ENCODE data around the gene MGST3.
"Not testable (repeated sequence)": the region's sequence is repeated elsewhere in the genome, so short reads cannot be mapped to it uniquely, and the experiment has no call there.

Gene MGST3

DNA sequence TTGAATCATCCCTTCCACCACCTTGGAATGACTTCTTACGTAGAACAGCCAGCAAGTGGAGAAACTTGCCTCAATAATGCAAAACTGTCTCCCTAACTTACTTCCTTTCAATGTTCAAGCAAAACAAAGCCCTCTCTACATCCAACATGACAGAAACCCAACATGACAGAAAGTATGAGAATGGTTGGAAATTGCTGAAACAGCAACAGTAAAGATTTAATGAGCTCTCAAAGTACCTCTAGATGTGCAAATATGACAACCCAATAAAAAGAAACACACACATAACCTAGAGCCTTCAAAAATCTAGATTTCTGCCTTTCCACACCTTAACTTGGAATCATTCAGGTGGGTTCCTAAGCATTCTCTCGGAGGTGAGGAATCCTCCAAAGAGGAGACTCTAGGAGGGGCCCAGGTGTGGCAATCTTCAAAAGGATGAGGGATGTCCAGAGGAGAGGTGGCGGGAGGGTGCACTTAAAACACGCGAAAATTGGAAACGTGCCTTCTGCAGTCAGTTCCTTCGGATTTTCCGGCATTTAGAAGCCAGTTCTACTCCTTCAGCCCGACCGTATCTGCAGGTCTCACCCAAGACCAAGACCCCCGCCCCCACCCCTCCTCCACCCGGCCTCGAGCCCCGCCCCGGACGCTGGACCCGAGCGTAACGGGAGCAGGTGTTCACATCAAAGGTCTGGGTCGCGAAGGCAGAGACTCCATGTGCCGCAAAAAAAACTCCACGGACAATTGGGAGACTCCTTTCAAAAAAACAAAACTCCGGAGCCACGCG, 996 bp upstream of the MGST3 start:
- no peak for DNase-seq

- DNase-seq, result peak; percentile 91
These were observed 513 bp downstream of the MGST3 start for GRCh38 chr1:165631342-165632151.

DNA sequence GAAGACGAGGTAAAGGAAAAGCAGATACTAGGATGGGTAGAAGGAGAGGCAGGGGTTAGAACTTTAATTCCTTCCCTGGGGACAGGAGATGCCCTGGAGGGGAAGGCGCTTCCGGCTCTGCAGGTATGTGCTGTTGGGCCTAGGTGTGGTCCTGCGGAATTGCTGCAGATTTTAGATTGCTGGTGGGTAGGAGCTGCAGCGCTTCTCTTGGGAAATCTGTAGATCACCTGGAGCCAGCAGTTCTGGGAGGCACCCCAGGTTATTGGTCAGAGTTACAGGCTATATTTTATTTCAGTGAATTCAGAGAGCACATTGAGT, 1.1 kb downstream of the MGST3 start:
- no peak for DNase-seq

DNA sequence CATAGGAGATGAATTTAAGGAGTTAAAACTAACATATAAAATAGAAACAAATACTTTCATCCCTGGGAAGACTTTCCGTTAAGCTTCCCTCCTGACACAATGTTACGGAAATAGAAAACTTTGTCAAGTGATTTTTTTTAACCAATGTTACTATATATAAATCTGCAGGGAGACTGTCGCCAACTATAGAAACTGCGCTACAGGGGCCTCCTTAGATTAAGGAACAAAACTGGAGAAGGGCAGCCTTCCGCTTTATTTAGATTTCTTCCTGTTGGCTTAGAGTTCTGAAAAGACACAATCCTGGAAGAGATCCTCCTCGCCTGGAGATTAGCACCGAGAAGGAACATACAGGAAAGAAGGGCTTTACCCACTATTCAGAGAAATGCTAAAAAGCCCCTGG, 1.5 kb downstream of the MGST3 start:
- DNase-seq, result no peak

DNA sequence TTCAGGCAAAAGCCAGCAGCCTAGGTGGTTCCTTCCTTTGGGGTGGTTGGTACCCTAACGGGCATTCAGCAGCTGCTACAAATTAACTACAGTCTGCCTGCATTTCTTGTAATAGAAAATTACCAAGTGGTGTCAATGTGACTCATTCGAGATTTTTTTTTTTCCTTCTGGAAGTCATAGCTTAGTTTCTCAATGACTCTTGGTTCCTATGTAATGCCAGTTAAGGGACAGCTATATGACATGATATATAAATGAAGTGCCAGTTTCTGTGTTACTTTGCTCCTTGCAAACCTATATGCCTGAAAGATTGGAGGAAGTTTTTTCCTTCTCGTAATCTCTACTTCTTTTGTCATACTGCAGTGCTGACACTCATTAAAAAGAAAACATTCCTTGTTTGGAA, 2.6 kb downstream of the MGST3 start:
- DNase-seq, result peak; percentile 37

- no peak for DNase-seq
These were observed 3.3 kb downstream of the MGST3 start for GRCh38 chr1:165634154-165634921.

DNA sequence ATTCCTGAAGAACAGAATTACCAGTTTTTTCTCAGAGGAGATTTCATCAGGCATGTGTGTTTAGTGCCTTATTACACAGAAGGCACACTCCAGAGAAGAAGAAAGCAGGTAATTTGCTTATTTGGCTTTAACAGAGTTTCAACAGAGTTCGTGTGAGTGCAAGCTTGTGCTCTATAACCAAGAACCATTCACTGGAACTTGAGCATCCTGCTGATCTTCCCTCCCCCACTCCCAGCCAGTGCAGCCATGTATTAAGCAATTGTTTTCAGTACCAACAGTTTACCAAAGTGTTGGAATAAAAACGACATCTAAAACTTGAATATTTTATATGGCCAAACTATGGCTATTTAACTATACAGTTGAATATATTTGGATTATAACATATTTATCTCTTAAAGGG, 4.3 kb downstream of the MGST3 start:
- DNase-seq, result no peak

DNA sequence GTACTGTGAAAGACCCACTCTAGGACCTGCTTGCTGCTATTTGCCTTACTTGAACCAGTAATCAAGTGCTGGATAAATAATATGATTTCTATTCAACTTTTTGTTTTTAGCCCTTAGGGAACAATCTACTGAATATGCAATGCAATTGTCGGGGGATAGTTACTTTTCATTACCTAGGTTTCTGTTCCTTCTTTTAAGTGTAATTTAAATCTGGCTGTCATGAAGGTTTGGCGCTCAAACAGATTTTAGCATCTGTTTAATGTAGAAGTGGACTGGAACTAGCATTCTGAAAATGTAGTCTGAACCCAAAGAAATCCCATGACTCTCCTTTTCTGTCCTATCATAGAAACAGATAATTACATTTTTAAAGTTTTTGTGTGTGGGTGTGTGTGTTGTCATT, 4.8 kb downstream of the MGST3 start:
- DNase-seq, result no peak

GRCh38 chr1:165637427-165637826, 6.4 kb downstream of the MGST3 start:
- DNase-seq, result peak; percentile 32

DNA sequence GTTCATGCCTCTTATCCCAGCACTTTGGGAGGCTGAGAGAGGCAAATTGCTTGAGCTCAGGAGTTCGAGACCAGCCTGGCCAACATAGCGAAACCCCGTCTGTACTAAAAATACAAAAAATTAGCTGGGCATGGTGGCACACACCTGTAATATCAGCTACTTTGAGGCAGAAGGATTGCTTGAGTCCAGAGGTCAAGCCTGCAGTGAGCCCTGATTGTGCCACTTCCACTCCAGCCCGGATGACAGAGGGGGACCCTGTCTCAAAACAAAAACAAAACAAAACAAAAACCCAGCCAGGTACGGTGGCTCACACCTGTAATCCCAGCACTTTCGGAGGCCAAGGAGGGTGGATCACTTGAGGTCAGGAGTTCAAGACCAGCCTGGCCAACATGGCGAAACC, 7.2 kb downstream of the MGST3 start:
- not testable (repeated sequence) for DNase-seq

DNA sequence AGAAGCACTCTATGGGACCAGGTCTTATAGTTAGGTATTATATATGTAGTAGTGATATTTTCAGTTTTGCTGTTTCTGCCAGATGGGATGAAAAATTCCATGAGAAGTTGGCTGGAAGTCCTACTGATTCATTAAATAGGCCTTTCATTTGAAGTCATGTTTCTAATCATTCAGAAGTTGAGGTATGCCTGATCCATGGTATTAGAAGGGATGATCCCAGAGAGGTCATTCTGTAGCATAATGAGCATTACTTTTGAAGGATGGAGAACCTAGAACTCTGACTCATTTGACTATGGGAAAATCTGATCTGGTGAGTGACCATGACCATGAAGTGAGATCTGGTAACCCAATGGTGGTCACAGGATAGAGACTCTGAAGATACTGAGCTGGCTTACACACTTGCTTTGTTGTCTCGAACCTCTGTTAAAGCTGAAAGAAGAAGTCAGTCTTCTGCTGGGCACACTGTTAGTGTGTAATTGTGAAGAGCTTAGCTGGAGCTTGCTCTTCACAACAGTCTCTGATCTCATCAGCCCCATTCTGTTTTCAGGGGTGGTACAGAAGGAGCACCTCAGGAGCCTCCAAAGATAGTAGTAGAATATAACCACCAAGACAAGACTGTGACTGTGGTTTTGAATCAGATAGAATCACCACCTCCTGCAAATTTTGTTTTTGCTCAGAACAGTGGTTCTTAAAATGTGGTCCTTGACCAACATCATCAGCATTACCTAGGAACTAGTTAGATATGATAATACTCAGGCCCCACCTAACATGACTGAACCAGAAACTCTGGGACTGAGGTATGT, 9.0 kb downstream of the MGST3 start:
- peak; percentile 9 for DNase-seq

- no peak for DNase-seq
These were observed 10.4 kb downstream of the MGST3 start for GRCh38 chr1:165641231-165641987.

GRCh38 chr1:165644064-165644735, 13.2 kb downstream of the MGST3 start:
- DNase-seq, result peak; percentile 23

DNA sequence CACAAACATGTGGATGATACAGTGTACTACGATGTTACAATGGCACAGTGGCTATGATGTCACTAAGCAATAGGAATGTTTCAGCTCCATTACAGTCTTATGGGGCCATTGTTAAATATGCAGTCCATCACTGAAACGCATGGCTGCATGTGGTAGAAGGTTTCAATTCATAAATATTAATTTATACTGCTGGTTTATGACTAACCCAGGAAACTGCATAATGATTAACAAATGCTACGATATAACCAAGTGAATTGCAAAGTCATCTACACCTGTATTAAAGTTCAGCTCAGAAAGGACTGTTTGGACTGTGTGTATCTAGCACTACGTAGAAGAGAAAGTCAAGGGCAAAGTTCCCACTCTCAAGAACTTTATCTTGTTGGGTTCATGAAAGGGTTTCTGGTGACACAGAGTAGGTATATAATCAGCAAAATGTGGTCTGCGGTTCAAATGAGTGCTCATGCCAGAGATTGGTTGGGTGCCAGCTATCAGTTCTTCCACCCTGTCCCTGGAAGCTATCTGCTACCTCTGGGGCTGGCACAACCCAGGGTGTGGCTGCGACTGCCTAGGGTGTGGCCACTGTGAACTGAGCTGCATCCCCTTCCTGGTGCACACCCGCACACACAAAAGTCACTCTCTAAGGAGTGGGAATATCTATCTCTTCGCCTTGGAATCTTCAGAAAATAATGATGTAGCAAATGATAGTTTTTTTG, 14.8 kb downstream of the MGST3 start:
- no peak for DNase-seq

DNA sequence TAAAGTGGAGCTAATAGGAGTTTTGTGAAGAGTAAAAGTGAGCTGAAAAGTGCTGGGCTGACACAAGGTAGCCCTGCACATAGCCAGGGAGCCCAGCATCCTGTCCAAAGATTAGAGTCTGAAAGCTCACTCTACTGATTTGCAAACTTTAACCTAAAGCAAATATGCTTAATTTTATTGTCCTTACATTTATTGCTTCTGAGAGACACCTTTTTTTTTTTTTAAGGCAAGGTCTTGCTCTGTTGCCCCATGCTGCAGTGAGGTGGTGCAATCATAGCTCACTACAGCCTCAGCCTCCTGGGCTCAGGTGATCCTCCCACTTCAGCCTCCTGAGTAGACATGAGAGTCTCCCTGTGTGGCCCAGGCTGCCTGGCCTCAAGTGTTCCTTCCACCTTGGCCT, 16.5 kb downstream of the MGST3 start:
- DNase-seq, result no peak

GRCh38 chr1:165647970-165648369, 16.9 kb downstream of the MGST3 start:
- no peak for DNase-seq

GRCh38 chr1:165648919-165649572, 18.0 kb downstream of the MGST3 start:
- no peak for DNase-seq

- peak; percentile 12 for DNase-seq
These were observed 20.1 kb downstream of the MGST3 start for GRCh38 chr1:165650981-165651625.

DNA sequence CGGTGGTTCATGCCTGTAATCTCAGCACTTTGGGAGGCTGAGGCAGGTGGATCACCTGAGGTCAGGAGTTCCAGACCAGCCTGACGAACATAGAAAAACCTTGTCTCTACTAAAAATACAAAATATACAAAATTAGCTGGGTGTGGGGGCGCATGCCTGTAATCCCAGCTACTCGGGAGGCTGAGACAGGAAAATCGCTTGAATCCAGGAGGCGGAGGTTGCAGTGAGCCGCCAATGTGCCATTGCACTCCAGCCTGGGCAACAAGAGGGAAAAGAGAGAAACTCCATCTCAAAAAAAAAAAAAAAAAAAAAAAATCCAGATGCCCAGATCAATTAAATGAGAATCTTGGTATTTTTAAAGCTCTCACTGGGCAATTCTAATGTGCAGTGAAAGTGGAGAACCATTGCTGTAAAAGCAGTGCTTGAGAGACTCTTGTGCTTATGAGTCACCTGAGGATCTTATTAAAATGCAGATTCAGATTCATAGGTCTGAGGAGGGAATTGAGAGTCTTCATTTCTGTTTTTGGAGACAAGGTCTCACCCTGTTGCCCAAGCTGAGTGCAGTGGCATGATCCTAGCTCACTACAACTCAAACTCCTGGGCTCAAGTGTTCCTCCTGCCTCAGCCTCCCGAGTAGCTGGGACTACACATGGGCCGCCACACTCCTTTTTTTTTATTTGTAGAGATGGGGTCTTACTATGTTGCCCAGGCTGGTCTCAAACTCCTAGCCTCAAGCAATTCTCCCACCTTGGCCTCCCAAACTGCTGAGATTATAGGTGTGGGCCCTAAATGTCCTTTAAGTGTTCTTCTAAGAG, 27.9 kb downstream of the MGST3 start:
- DNase-seq, result not testable (repeated sequence)
